Left lobe of liver (tissue), 2 donors: Measurements from ENCODE around the gene DISP3. TPM values are rescaled to one million over a fixed set of nuclear protein-coding genes. Genes with fewer than 3 reads are reported as not detected.
"Not testable (repeated sequence)": the region's sequence is repeated elsewhere in the genome, so short reads cannot be mapped to it uniquely, and the experiment has no call there.

ENCODE experiments used
- ATAC-seq: fragments of 200-7000 bp; cut with Tn5 transposase; one replicate; pipeline ENCODE4 v1.9.1; 2020; ENCODE audit warnings: mild to moderate bottlenecking, moderate library complexity
- DNase-seq: peaks from one replicate; pipeline ENCODE4 v3.0.0-alpha.2; 2020; ENCODE audit warnings: low spot score
- total RNA-seq: library from RNA; stranded (reverse); gene quantifications from one replicate; pipeline ENCODE4 v1.2.1, GENCODE V29; 2021
- donor health status: DM: no; HTN: no; CAD: no; lungs with moderate emphysema.
- donor health status: DM: no; HTN: yes; CAD: no.

DISP3 gene
- total RNA-seq, 1 donor from 2014 or later, result not detected

GRCh38 chr1:11569551-11569950, 90.6 kb downstream of the DISP3 start:
- DNase-seq (no peak), ATAC-seq (no peak)

- DNase-seq (no peak), ATAC-seq (no peak)
Observed at GRCh38 chr1:11569954-11570353, 91.0 kb downstream of the DISP3 start.

GRCh38 chr1:11570821-11571380, 91.9 kb downstream of the DISP3 start:
- DNase-seq (no peak), ATAC-seq (no peak)

GRCh38 chr1:11571906-11572616, 93.1 kb downstream of the DISP3 start:
- DNase-seq, result no peak
- ATAC-seq, result no peak

GRCh38 chr1:11573116-11573692, 94.2 kb downstream of the DISP3 start:
- no peak for ATAC-seq
- no peak for DNase-seq

- no peak for DNase-seq
- no peak for ATAC-seq
Observed at GRCh38 chr1:11575553-11575952, 96.6 kb downstream of the DISP3 start.

GRCh38 chr1:11576109-11576875, 97.3 kb downstream of the DISP3 start:
- no peak for ATAC-seq
- no peak for DNase-seq

- ATAC-seq, result no peak
- DNase-seq, result no peak
Observed at GRCh38 chr1:11578004-11578403, 99.0 kb downstream of the DISP3 start.

- no peak for ATAC-seq
- DNase-seq, result no peak
Observed at GRCh38 chr1:11579506-11579905, 100.6 kb downstream of the DISP3 start.

GRCh38 chr1:11580049-11580448, 101.1 kb downstream of the DISP3 start:
- DNase-seq, ATAC-seq: not testable (repeated sequence)

GRCh38 chr1:11581445-11581991, 102.6 kb downstream of the DISP3 start:
- ATAC-seq, result no peak
- DNase-seq, result no peak

- no peak for DNase-seq
- ATAC-seq, result no peak
Observed at GRCh38 chr1:11585389-11585788, 106.4 kb downstream of the DISP3 start.

Other genes starting within 250 kb of the DISP3 start
- 33.2 TPM for gene MTOR, start 216.6 kb upstream of the DISP3 start, total RNA-seq
- 7.6 TPM for gene UBIAD1, start 206.0 kb upstream of the DISP3 start, total RNA-seq
- 15.0 TPM for gene FBXO2, start 175.3 kb downstream of the DISP3 start, total RNA-seq
- gene FBXO44, start 175.7 kb downstream of the DISP3 start, total RNA-seq, result 11.6 TPM
- gene FBXO6, start 185.0 kb downstream of the DISP3 start, total RNA-seq, result 12.0 TPM
- gene MAD2L2, start 202.0 kb downstream of the DISP3 start, total RNA-seq, result 28.3 TPM
- gene DRAXIN, start 212.6 kb downstream of the DISP3 start, total RNA-seq, result not detected